Thoracic aorta (tissue), 2 donors: ENCODE measurements around the gene SLC43A1. TPM values are rescaled to one million over a fixed set of nuclear protein-coding genes. Genes with fewer than 3 reads are reported as not detected.

ENCODE experiments used
- ATAC-seq: fragments of 150-250 bp; one replicate; pipeline ENCODE4 v1.8.0; 2017; ENCODE audit warnings: low read depth; ENCODE audit not compliant: insufficient number of reproducible peaks, low FRiP score
- DNase-seq: peaks from one replicate; pipeline ENCODE4 v3.0.0-alpha.2; 2020; ENCODE audit warnings: low spot score
- H3K27ac ChIP-seq, 2 donors: fragments of 200-600 bp; sonication (generic); 1 replicate in 1 of 2; 2 replicates in 1 of 2; pipeline ENCODE4 v1.5.1; 2016; ENCODE audit warnings: mild to moderate bottlenecking in 2 of 2, moderate library complexity in 2 of 2
- H3K27me3 ChIP-seq: fragments of 200-600 bp; sonication (generic); replicated peaks from 2 replicates; pipeline ENCODE4 v1.6.0; 2016; ENCODE audit warnings: mild to moderate bottlenecking; ENCODE audit not compliant: insufficient read depth
- H3K36me3 ChIP-seq: fragments of 200-600 bp; sonication (generic); one replicate; pipeline ENCODE4 v1.5.1; 2016
- H3K4me1 ChIP-seq, 2 donors: fragments of 200-600 bp; sonication (generic); 1 replicate in 1 of 2; 2 replicates in 1 of 2; pipeline versions ENCODE4 v1.5.1 to v1.6.0; 2016; ENCODE audit warnings: low read depth in 2 of 2, mild to moderate bottlenecking in 1 of 2; ENCODE audit not compliant: control insufficient read depth in 1 of 2
- H3K4me3 ChIP-seq: fragments of 200-600 bp; sonication (generic); 2 replicates; pipeline ENCODE4 v1.5.1; 2016; ENCODE audit warnings: mild to moderate bottlenecking
- H3K9me3 ChIP-seq: fragments of 200-600 bp; sonication (generic); 2 replicates; pipeline ENCODE4 v1.5.1; 2016
- CTCF ChIP-seq: fragments of 200-600 bp; sonication (generic); IDR thresholded peaks from one replicate; pipeline ENCODE4 v1.5.1; 2019; ENCODE audit warnings: antibody characterized with exemption
- total RNA-seq, 2 donors: library from RNA; depleted of rRNA; stranded (reverse); fragments of >200 nt; gene quantifications; one replicate each; pipeline versions ENCODE4 v1.1.0 to v1.2.3, GENCODE V29; 2016

Gene SLC43A1
- total RNA-seq, 2 donors from 2014 or later: 16.6 to 23.6 TPM

GRCh38 chr11:57511741-57512430, 3.6 kb downstream of the SLC43A1 start:
- Histone ChIP-seq H3K9me3 (no peaks in the 10 kb centered on the region), H3K27me3 (no peaks in the 10 kb centered on the region), H3K36me3 (no peaks in the 10 kb centered on the region), H3K4me3 (no peak overlapping the region), H3K27ac (no peak overlapping the region), H3K4me1 (peaks cover 10% of the 10 kb centered on the region in 2 donors)
- no peak for TF ChIP-seq CTCF
- ATAC-seq (no peak), DNase-seq (no peak)

GRCh38 chr11:57508341-57509170, 6.9 kb downstream of the SLC43A1 start:
- Histone ChIP-seq H3K9me3 (no peaks in the 10 kb centered on the region), H3K27ac (no peak overlapping the region), H3K27me3 (no peaks in the 10 kb centered on the region), H3K36me3 (no peaks in the 10 kb centered on the region), H3K4me3 (no peak overlapping the region), H3K4me1 (peaks cover 0 to 2% of the 10 kb centered on the region in 2 donors)
- TF ChIP-seq CTCF: no peak
- ATAC-seq: no peak
- DNase-seq: no peak

GRCh38 chr11:57506522-57506921, 9.0 kb downstream of the SLC43A1 start:
- DNase-seq (no peak), ATAC-seq (no peak)
- Histone ChIP-seq H3K4me1 (no peaks in the 10 kb centered on the region), H3K27ac (no peak overlapping the region), H3K9me3 (no peaks in the 10 kb centered on the region), H3K4me3 (no peak overlapping the region), H3K27me3 (no peaks in the 10 kb centered on the region), H3K36me3 (no peaks in the 10 kb centered on the region)
- TF ChIP-seq CTCF: no peak

- Histone ChIP-seq H3K4me3 (no peak overlapping the region), H3K27ac (no peak overlapping the region), H3K4me1 (peaks cover 0 to 7% of the 10 kb centered on the region in 2 donors), H3K27me3 (no peaks in the 10 kb centered on the region), H3K36me3 (no peaks in the 10 kb centered on the region), H3K9me3 (no peaks in the 10 kb centered on the region)
- no peak for TF ChIP-seq CTCF
- no peak for DNase-seq
- no peak for ATAC-seq
Observed at GRCh38 chr11:57504511-57504910, 11.0 kb downstream of the SLC43A1 start.

- Histone ChIP-seq H3K27ac (no peak overlapping the region), H3K9me3 (no peaks in the 10 kb centered on the region), H3K36me3 (no peaks in the 10 kb centered on the region), H3K4me1 (peaks cover 0 to 16% of the 10 kb centered on the region in 2 donors), H3K4me3 (no peak overlapping the region), H3K27me3 (no peaks in the 10 kb centered on the region)
- ATAC-seq (no peak), DNase-seq (no peak)
- no peak for TF ChIP-seq CTCF
Observed at GRCh38 chr11:57502870-57503269, 12.6 kb downstream of the SLC43A1 start.
